ENCODE measurements around the gene ACAP2. TPM values are rescaled to one million over a fixed set of nuclear protein-coding genes. Genes with fewer than 3 reads are reported as not detected.
"Not testable (repeated sequence)": the region's sequence is repeated elsewhere in the genome, so short reads cannot be mapped to it uniquely, and the experiment has no call there.

ACAP2 gene
- total RNA-seq, 4 donors from 2014 or later, result 41.9 to 53.2 (median 48.0) TPM

DNA sequence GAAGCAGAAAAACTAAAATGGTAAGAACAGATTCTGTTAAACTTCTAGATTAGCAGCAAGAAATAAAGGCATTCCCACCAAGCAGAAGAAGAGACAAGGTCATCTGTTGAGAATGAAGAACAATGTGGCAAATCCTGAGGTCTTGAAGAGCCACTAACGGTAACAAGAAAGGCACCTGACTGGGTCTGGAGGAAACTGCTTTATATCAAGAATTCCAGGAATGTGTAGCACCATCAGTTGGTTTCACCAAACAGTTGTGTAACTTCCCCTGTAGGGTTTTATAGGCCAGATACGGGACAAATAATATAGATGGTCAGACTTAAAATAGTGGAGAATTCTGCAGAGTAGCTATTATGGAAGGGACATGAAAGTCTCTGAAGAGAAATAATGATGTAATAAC is 57.3 kb downstream of the ACAP2 start:
- Histone ChIP-seq H3K27ac (no peak overlapping the region), H3K4me1 (peaks cover 15% of the 10 kb centered on the region), H3K27me3 (no peaks in the 10 kb centered on the region), H3K36me3 (peaks cover 7% of the 10 kb centered on the region), H3K4me3 (no peak overlapping the region), H3K9me3 (no peaks in the 10 kb centered on the region)
- 60% methylated on average over 2 of the region's 2 CpGs for WGBS
- TF ChIP-seq EP300 (IDR thresholded peaks at IDR 0.05), result no peak
- TF ChIP-seq POLR2AphosphoS5 (IDR thresholded peaks at IDR 0.05), result no peak
- TF ChIP-seq POLR2A (IDR thresholded peaks at IDR 0.05), result no peak
- TF ChIP-seq, protein P1, sequence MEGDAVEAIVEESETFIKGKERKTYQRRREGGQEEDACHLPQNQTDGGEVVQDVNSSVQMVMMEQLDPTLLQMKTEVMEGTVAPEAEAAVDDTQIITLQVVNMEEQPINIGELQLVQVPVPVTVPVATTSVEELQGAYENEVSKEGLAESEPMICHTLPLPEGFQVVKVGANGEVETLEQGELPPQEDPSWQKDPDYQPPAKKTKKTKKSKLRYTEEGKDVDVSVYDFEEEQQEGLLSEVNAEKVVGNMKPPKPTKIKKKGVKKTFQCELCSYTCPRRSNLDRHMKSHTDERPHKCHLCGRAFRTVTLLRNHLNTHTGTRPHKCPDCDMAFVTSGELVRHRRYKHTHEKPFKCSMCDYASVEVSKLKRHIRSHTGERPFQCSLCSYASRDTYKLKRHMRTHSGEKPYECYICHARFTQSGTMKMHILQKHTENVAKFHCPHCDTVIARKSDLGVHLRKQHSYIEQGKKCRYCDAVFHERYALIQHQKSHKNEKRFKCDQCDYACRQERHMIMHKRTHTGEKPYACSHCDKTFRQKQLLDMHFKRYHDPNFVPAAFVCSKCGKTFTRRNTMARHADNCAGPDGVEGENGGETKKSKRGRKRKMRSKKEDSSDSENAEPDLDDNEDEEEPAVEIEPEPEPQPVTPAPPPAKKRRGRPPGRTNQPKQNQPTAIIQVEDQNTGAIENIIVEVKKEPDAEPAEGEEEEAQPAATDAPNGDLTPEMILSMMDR (IDR thresholded peaks at IDR 0.05), result no peak
- no peak for DNase-seq (ENCODE audit: low spot score in 2 of 2)

DNA sequence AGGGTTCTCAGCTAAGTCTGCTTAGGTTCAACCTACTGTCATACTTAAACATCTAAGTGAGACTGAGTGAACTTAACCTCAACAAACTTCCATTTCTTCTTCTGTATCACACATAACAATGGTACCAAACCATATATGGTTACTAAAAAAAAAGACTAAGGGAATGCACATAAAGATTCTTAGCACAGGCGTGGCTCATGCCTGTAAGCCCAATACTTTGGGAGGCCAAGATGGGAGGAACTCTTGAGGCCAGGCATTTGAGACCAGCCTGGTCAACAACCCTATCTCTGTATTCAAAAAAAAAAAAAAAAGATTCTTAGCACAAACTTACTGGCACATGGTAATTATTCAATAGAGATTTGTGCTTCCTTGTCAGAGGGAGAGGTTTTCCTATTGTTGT is 57.9 kb downstream of the ACAP2 start:
- no peaks in the 10 kb centered on the region for H3K27me3 ChIP-seq
- no peak overlapping the region for H3K27ac ChIP-seq
- no peak overlapping the region for H3K4me3 ChIP-seq
- H3K4me1 ChIP-seq, result peaks cover 15% of the 10 kb centered on the region
- TF ChIP-seq EP300 (IDR thresholded peaks at IDR 0.05) (no peak), POLR2AphosphoS5 (IDR thresholded peaks at IDR 0.05) (no peak), POLR2A (IDR thresholded peaks at IDR 0.05) (no peak)
- TF ChIP-seq, protein P1 (IDR thresholded peaks at IDR 0.05), result no peak
- WGBS, result 93% methylated on average over 1 of the region's 1 CpG
- peaks cover 5% of the 10 kb centered on the region for H3K36me3 ChIP-seq
- DNase-seq (ENCODE audit: low spot score in 2 of 2), result no peak
- H3K9me3 ChIP-seq, result no peaks in the 10 kb centered on the region

DNA sequence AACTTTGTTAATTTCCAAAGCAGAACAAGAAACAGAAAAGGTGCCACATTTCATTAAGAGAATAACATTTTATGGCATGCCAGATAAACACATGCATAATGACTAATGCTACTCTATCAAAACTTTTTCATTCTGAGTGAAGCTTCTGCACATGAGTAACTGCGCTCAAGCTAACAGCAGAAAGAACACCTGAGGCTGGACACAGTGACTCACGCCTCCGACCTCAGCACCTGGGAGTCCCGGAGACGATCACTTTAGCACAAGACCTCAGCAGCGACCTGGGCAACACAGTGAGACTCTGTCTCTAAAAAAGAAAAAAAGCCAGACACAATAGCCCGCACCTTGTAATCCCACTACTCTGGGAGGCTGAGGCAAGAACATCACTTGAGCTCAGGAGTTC is 70.6 kb downstream of the ACAP2 start:
- WGBS, result 93% methylated on average over 7 of the region's 7 CpGs
- Histone ChIP-seq H3K9me3 (no peaks in the 10 kb centered on the region), H3K36me3 (peaks cover 22% of the 10 kb centered on the region), H3K4me1 (no peaks in the 10 kb centered on the region), H3K4me3 (no peak overlapping the region), H3K27ac (no peak overlapping the region), H3K27me3 (no peaks in the 10 kb centered on the region)
- no peak for TF ChIP-seq POLR2AphosphoS5 (IDR thresholded peaks at IDR 0.05)
- no peak for TF ChIP-seq EP300 (IDR thresholded peaks at IDR 0.05)
- TF ChIP-seq, protein P1 (IDR thresholded peaks at IDR 0.05), result no peak
- no peak for TF ChIP-seq POLR2A (IDR thresholded peaks at IDR 0.05)
- DNase-seq (ENCODE audit: low spot score in 2 of 2), result no peak

DNA sequence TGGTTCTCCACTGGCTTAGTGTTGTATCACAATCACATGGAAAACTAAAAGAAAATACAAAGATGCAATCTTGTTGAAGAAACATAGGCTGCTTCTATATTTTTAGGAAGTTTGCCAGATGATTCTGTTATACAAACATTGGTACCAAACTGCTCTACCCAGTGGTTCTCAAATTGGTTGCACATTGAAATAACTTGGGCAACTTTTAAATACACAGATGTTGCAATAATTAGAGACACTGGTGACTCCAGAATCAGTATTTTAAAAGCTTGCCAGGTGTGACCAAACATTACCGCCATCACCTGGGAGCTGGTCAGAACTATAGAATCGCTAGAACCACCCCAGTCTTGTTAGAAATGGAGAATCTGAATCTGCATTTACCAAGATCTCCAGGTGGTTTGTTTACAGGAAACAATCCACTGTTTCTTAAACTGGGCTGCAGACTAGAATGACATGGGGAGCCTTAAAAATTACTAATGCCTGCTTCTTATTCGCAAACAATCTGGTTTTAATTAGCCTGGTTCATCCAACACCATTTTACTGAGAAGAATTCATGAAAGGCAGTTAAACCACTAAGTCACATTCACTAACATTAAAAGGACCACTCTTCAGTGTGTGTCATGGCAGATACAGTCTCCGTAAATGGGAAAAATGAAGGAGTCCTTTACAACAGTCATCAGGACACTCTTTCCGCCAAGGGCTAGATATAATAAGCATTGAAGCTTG is 76.5 kb downstream of the ACAP2 start:
- Histone ChIP-seq H3K4me1 (no peaks in the 10 kb centered on the region), H3K27ac (no peak overlapping the region), H3K27me3 (no peaks in the 10 kb centered on the region), H3K36me3 (peaks cover 9% of the 10 kb centered on the region), H3K4me3 (no peak overlapping the region), H3K9me3 (no peaks in the 10 kb centered on the region)
- 85% methylated on average over 5 of the region's 5 CpGs for WGBS
- no peak for DNase-seq (ENCODE audit: low spot score in 2 of 2)
- TF ChIP-seq, protein P1 (IDR thresholded peaks at IDR 0.05), result no peak
- TF ChIP-seq EP300 (IDR thresholded peaks at IDR 0.05), result no peak
- TF ChIP-seq POLR2A (IDR thresholded peaks at IDR 0.05), result no peak
- no peak for TF ChIP-seq POLR2AphosphoS5 (IDR thresholded peaks at IDR 0.05)

DNA sequence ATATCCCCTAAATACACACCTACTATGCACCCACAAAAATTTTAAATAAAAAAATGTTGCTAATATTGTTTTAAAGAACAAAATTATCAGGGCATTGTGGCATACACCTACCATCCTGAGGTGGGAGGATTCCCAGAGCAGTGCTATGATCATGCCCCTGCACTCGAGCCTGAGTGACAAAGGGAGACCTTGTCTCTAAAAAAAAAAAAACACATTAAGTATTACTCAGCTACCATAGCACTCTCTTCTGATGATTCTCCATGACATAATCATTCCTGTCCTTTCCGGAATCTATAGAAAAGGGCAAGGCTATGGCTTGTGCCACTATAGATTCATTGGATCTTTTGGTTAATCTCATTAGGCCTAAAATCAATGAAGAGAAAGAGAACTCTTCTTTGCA is 77.4 kb downstream of the ACAP2 start:
- H3K27me3 ChIP-seq, result no peaks in the 10 kb centered on the region
- no peak overlapping the region for H3K4me3 ChIP-seq
- TF ChIP-seq EP300 (IDR thresholded peaks at IDR 0.05), result no peak
- DNase-seq (ENCODE audit: low spot score in 2 of 2), result no peak
- WGBS, result 93% methylated on average over 2 of the region's 2 CpGs
- H3K9me3 ChIP-seq, result no peaks in the 10 kb centered on the region
- no peaks in the 10 kb centered on the region for H3K4me1 ChIP-seq
- peaks cover 6% of the 10 kb centered on the region for H3K36me3 ChIP-seq
- H3K27ac ChIP-seq, result no peak overlapping the region

DNA sequence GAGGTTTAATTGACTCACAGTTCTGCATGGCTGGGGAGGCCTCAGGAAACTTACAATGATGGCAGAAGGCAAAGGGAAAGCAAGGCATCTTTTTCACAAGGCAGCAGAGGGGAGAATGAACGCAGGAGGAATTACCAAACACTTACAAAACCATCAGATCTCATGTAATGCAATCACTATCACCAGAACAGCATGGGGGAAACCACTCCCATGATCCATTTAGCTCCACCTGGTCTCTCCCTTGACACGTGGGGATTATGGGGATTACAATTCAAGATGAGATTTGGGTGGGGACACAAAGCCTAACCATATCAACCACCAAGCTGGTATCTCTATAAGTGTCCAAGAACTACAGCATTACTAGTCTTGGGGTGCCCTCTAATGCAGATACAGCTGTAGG is 85.0 kb downstream of the ACAP2 start:
- DNase-seq (ENCODE audit: low spot score in 2 of 2); H3K36me3 ChIP-seq; H3K4me1 ChIP-seq; H3K4me3 ChIP-seq; H3K9me3 ChIP-seq; H3K27me3 ChIP-seq; H3K27ac ChIP-seq: not testable (repeated sequence)
- 80% methylated on average over 2 of the region's 2 CpGs for WGBS

Measured in suprapubic skin (tissue), 4 donors.